ENCODE measurements around the gene KAZALD1.
"Not testable (repeated sequence)": the region's sequence is repeated elsewhere in the genome, so short reads cannot be mapped to it uniquely, and the experiment has no call there.

KAZALD1 gene

GRCh38 chr10:101031128-101031795, 30.5 kb upstream of the KAZALD1 start, which contains the start of the genes PDZD7 and SFXN3:
Gene PDZD7, minus strand, starts transcription at chr10:101031129. Its CDS starts 910 bp downstream, at chr10:101030219.
Gene SFXN3, plus strand, starts transcription at chr10:101031234. Its CDS starts 3,461 bp downstream, at chr10:101034695.
- peak; percentile 98 for DNase-seq

GRCh38 chr10:101031796-101032636, 29.8 kb upstream of the KAZALD1 start:
- peak; percentile 84 for DNase-seq

- peak; percentile 76 for DNase-seq
These were observed 29.1 kb upstream of the KAZALD1 start for GRCh38 chr10:101032637-101033224.

GRCh38 chr10:101033276-101033675, 28.5 kb upstream of the KAZALD1 start:
- DNase-seq, result no peak

GRCh38 chr10:101034404-101034803, 27.4 kb upstream of the KAZALD1 start:
- not testable (repeated sequence) for DNase-seq

GRCh38 chr10:101035314-101035713, 26.5 kb upstream of the KAZALD1 start:
- DNase-seq, result no peak

GRCh38 chr10:101035916-101036702, 25.7 kb upstream of the KAZALD1 start:
- DNase-seq, result no peak

- no peak for DNase-seq
These were observed 25.1 kb upstream of the KAZALD1 start for GRCh38 chr10:101036726-101037125.

- no peak for DNase-seq
These were observed 23.3 kb upstream of the KAZALD1 start for GRCh38 chr10:101038484-101038883.

GRCh38 chr10:101040061-101040460, 21.7 kb upstream of the KAZALD1 start:
- DNase-seq, result no peak

GRCh38 chr10:101040851-101041250, 20.9 kb upstream of the KAZALD1 start:
- no peak for DNase-seq

- DNase-seq, result peak; percentile 74
These were observed 20.5 kb upstream of the KAZALD1 start for GRCh38 chr10:101041252-101041761.

GRCh38 chr10:101042118-101042517, 19.7 kb upstream of the KAZALD1 start:
- no peak for DNase-seq

GRCh38 chr10:101042667-101043362, 19.0 kb upstream of the KAZALD1 start:
- DNase-seq, result peak; percentile 92

- no peak for DNase-seq
These were observed 18.5 kb upstream of the KAZALD1 start for GRCh38 chr10:101043363-101043707.

GRCh38 chr10:101044117-101044516, 17.7 kb upstream of the KAZALD1 start:
- DNase-seq, result no peak

- no peak for DNase-seq
These were observed 15.2 kb upstream of the KAZALD1 start for GRCh38 chr10:101046332-101047238.

- DNase-seq, result no peak
These were observed 14.5 kb upstream of the KAZALD1 start for GRCh38 chr10:101047268-101047667.

GRCh38 chr10:101047961-101048892, 13.6 kb upstream of the KAZALD1 start:
- DNase-seq, result no peak

Measured in activated CD8-positive, alpha-beta memory T cell treated with anti-CD3 and anti-CD28 coated beads, Interleukin-2, amount 50 U/mL, for 48 hours (primary cell).